Ishikawa (cell line): ENCODE measurements around the gene OSBPL6.

Experiments used
- CEBPB ChIP-seq: IDR thresholded peaks from 2 replicates; pipeline ENCODE4 v1.6.1; 2012
- CREB1 ChIP-seq: IDR thresholded peaks from 2 replicates; pipeline ENCODE4 v1.6.1; 2012; ENCODE audit warnings: low read depth
- EGR1 ChIP-seq: IDR thresholded peaks from 2 replicates; pipeline ENCODE4 v1.6.1; 2012
- EP300 ChIP-seq: IDR thresholded peaks from 2 replicates; pipeline ENCODE4 v1.6.1; 2012; ENCODE audit warnings: borderline replicate concordance
- FOXM1 ChIP-seq: IDR thresholded peaks from 2 replicates; pipeline ENCODE4 v1.6.1; 2012; ENCODE audit warnings: low read depth, borderline replicate concordance
- NFIC ChIP-seq: IDR thresholded peaks from 2 replicates; pipeline ENCODE4 v1.6.1; 2012
- RAD21 ChIP-seq: IDR thresholded peaks from 2 replicates; pipeline ENCODE4 v1.6.1; 2012; ENCODE audit warnings: low read depth
- TAF1 ChIP-seq: IDR thresholded peaks from 2 replicates; pipeline ENCODE4 v1.6.1; 2012; ENCODE audit warnings: low read depth, mild to moderate bottlenecking
- TCF12 ChIP-seq: IDR thresholded peaks from 2 replicates; pipeline ENCODE4 v1.6.1; 2012; ENCODE audit warnings: low read depth
- TEAD4 ChIP-seq: IDR thresholded peaks from 2 replicates; pipeline ENCODE4 v1.6.1; 2012
- USF1 ChIP-seq: IDR thresholded peaks from 2 replicates; pipeline ENCODE4 v1.6.1; 2012
- YY1 ChIP-seq: IDR thresholded peaks from 2 replicates; pipeline ENCODE4 v1.6.1; 2012; ENCODE audit warnings: low read depth
- ZBTB7A ChIP-seq: IDR thresholded peaks from 2 replicates; pipeline ENCODE4 v1.6.1; 2012; ENCODE audit warnings: low read depth
- TF ChIP-seq, protein P1 (sequence below): IDR thresholded peaks from 2 replicates; pipeline ENCODE4 v1.6.1; 2012
- TF ChIP-seq, protein P2 (sequence below): IDR thresholded peaks from 2 replicates; pipeline ENCODE4 v1.6.1; 2012; ENCODE audit warnings: low read depth, mild to moderate bottlenecking

Gene OSBPL6

GRCh38 chr2:178328037-178328436, 133.7 kb downstream of the OSBPL6 start:
- TF ChIP-seq EP300 (no peak), CEBPB (no peak), TEAD4 (no peak), YY1 (no peak), TCF12 (no peak), NFIC (no peak), FOXM1 (no peak)
- TF ChIP-seq, protein P1, sequence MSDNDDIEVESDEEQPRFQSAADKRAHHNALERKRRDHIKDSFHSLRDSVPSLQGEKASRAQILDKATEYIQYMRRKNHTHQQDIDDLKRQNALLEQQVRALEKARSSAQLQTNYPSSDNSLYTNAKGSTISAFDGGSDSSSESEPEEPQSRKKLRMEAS: no peak
- TF ChIP-seq, protein P2, sequence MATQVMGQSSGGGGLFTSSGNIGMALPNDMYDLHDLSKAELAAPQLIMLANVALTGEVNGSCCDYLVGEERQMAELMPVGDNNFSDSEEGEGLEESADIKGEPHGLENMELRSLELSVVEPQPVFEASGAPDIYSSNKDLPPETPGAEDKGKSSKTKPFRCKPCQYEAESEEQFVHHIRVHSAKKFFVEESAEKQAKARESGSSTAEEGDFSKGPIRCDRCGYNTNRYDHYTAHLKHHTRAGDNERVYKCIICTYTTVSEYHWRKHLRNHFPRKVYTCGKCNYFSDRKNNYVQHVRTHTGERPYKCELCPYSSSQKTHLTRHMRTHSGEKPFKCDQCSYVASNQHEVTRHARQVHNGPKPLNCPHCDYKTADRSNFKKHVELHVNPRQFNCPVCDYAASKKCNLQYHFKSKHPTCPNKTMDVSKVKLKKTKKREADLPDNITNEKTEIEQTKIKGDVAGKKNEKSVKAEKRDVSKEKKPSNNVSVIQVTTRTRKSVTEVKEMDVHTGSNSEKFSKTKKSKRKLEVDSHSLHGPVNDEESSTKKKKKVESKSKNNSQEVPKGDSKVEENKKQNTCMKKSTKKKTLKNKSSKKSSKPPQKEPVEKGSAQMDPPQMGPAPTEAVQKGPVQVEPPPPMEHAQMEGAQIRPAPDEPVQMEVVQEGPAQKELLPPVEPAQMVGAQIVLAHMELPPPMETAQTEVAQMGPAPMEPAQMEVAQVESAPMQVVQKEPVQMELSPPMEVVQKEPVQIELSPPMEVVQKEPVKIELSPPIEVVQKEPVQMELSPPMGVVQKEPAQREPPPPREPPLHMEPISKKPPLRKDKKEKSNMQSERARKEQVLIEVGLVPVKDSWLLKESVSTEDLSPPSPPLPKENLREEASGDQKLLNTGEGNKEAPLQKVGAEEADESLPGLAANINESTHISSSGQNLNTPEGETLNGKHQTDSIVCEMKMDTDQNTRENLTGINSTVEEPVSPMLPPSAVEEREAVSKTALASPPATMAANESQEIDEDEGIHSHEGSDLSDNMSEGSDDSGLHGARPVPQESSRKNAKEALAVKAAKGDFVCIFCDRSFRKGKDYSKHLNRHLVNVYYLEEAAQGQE: no peak

- no peak for TF ChIP-seq USF1
- TF ChIP-seq TEAD4: no peak
- TF ChIP-seq FOXM1: no peak
- TF ChIP-seq, protein P1: no peak
- no peak for TF ChIP-seq YY1
- no peak for TF ChIP-seq CREB1
- no peak for TF ChIP-seq EP300
- no peak for TF ChIP-seq TCF12
- no peak for TF ChIP-seq NFIC
- TF ChIP-seq RAD21: no peak
- TF ChIP-seq ZBTB7A: no peak
- TF ChIP-seq TAF1: no peak
- TF ChIP-seq CEBPB: no peak
- TF ChIP-seq EGR1: no peak
- TF ChIP-seq, protein P2: no peak
Measured at GRCh38 chr2:178330175-178331017, 136.1 kb downstream of the OSBPL6 start.

DNA sequence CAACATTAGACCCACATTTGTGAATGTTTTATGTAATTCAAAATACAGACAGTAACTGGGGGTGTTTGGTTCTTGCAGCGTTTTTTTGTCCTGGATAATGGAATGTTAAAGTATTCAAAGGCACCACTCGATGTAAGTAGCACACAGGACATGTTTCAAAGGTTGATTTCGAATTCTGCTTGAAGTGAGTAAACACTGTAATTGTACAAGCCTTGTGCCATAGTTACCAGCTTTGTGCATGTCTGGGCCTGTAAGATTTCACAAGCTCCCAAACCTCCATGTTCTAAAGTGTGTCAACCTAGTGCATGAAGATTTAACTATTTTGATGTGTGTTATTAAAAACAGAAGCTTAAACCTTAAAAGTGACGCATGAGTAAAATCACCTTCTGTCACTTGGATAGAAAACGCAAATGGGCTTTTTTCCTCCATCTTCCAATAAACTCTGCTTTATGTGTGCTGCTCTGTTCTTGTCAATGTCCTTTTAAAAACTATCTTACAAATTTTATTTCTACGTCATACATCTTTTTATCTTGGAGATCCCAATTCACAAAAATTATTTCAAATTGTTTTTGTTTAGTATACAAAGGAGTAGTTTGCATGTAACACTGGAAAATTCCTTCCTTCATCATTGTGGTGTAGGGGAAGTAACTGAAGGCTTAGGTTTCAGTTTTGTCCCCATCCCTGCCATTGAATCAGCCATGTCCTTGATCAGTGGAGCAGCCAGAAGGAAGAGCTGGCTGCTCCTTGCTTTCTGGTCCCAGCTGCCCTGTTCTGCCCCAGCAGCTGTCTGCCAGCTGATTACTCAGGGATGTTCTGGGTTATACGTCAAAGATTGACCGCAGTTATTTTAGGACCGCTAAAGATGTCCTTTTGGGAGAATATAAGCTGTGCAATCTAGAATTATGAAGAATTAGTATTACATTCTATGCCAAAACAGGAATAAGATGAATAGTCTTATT, 137.4 kb downstream of the OSBPL6 start:
- TF ChIP-seq FOXM1 (no peak), TEAD4 (no peak), RAD21 (no peak), EGR1 (no peak), TAF1 (no peak), ZBTB7A (no peak), TCF12 (no peak), USF1 (no peak), YY1 (no peak), EP300 (no peak)
- TF ChIP-seq, protein P1: no peak
- TF ChIP-seq, protein P2: no peak
